ENCODE measurements around the gene EBF3.
"Not testable (repeated sequence)": the region's sequence is repeated elsewhere in the genome, so short reads cannot be mapped to it uniquely, and the experiment has no call there.

Gene EBF3

GRCh38 chr10:129929343-129930292 is 34.5 kb downstream of the EBF3 start:
- DNase-seq (ENCODE audit: low spot score): peak; percentile 48

GRCh38 chr10:129927351-129928120 is 36.5 kb downstream of the EBF3 start:
- no peak for DNase-seq (ENCODE audit: low spot score)

GRCh38 chr10:129926066-129927055 is 37.7 kb downstream of the EBF3 start:
- DNase-seq (ENCODE audit: low spot score): no peak

- no peak for DNase-seq (ENCODE audit: low spot score)
Observed at GRCh38 chr10:129924375-129925085, 39.5 kb downstream of the EBF3 start.

GRCh38 chr10:129922598-129923123 is 41.4 kb downstream of the EBF3 start:
- no peak for DNase-seq (ENCODE audit: low spot score)

GRCh38 chr10:129921801-129922597 is 42.1 kb downstream of the EBF3 start:
- no peak for DNase-seq (ENCODE audit: low spot score)

GRCh38 chr10:129921065-129921670 is 42.9 kb downstream of the EBF3 start:
- no peak for DNase-seq (ENCODE audit: low spot score)

- not testable (repeated sequence) for DNase-seq (ENCODE audit: low spot score)
Observed at GRCh38 chr10:129920187-129920586, 43.9 kb downstream of the EBF3 start.

- DNase-seq (ENCODE audit: low spot score): no peak
Observed at GRCh38 chr10:129919358-129919757, 44.7 kb downstream of the EBF3 start.

- DNase-seq (ENCODE audit: low spot score): no peak
Observed at GRCh38 chr10:129918836-129919235, 45.2 kb downstream of the EBF3 start.

- no peak for DNase-seq (ENCODE audit: low spot score)
Observed at GRCh38 chr10:129918401-129918800, 45.7 kb downstream of the EBF3 start.

- no peak for DNase-seq (ENCODE audit: low spot score)
Observed at GRCh38 chr10:129917936-129918335, 46.1 kb downstream of the EBF3 start.

- no peak for DNase-seq (ENCODE audit: low spot score)
Observed at GRCh38 chr10:129916506-129916995, 47.5 kb downstream of the EBF3 start.

- DNase-seq (ENCODE audit: low spot score): no peak
Observed at GRCh38 chr10:129915526-129916378, 48.3 kb downstream of the EBF3 start.

GRCh38 chr10:129914960-129915359 is 49.1 kb downstream of the EBF3 start:
- DNase-seq (ENCODE audit: low spot score): no peak

GRCh38 chr10:129914153-129914855 is 49.8 kb downstream of the EBF3 start:
- DNase-seq (ENCODE audit: low spot score): no peak

- DNase-seq (ENCODE audit: low spot score): no peak
Observed at GRCh38 chr10:129912986-129913695, 50.9 kb downstream of the EBF3 start.
